ENCODE data around the gene TMUB1.

TMUB1 gene

DNA sequence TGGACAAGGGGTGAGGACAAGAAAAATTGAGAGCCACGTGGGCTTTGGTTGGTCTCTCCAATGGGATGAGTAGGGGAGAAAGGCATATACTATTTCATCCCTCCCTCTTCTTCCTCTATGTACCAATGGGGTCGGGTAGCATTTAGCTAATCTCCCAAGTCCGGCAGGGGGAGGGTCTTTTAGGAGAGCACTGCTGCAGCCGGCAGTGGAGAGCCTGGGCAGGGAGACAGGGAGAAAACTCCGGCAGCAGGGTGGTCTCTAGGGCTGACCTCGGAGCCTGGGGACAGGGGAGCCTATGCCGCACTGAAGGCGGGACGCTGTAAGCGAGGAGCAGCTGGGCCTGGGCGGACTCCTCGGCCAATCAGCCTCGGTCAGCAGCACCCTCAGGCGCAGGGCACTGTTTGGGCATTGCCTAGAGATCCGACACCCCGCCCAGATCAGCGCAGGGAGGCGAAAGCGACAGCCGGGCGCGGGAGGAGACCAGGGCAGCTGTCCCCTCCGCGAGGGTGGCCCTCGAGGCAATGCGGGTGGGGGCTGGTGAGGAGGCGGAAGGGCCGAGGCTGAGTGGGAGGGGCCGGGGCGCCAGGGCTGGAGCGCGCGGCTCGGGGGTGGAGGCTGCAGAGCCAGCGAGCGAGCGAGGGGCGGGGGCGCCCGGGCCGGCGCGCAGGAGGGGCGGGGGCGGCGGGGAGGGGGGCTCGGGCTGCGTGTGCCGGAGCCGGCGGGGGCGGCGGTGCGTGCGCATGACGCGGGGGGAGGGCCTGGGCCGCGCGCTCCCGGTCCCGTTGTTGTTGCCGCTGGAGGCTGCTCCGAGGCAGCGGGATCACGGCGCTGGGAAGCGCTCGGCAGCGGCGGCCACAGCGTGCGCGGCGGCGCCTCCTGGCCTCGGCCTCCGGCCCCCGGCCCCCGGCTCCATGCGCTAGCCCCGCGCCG is 2.7 kb upstream of the TMUB1 start, which contains the start of gene AGAP3:
Gene AGAP3, plus strand, starts transcription at position 785 of the 930 bp plus-strand sequence. CDS start 267 bp downstream, outside the sequence.
- TF ChIP-seq, protein P1, sequence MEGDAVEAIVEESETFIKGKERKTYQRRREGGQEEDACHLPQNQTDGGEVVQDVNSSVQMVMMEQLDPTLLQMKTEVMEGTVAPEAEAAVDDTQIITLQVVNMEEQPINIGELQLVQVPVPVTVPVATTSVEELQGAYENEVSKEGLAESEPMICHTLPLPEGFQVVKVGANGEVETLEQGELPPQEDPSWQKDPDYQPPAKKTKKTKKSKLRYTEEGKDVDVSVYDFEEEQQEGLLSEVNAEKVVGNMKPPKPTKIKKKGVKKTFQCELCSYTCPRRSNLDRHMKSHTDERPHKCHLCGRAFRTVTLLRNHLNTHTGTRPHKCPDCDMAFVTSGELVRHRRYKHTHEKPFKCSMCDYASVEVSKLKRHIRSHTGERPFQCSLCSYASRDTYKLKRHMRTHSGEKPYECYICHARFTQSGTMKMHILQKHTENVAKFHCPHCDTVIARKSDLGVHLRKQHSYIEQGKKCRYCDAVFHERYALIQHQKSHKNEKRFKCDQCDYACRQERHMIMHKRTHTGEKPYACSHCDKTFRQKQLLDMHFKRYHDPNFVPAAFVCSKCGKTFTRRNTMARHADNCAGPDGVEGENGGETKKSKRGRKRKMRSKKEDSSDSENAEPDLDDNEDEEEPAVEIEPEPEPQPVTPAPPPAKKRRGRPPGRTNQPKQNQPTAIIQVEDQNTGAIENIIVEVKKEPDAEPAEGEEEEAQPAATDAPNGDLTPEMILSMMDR (IDR thresholded peaks at IDR 0.05; ENCODE audit: insufficient read depth, low read length, poor library complexity, severe bottlenecking): no peak
- Histone ChIP-seq H3K27me3 (replicated peaks; ENCODE audit: control insufficient read depth, insufficient read depth, low read length) (no peaks in the 10 kb centered on the region), H3K4me3 (replicated peaks; ENCODE audit: low read depth, low read length) (peak within 1 kb of the TSS; percentile 88), H3K36me3 (ENCODE audit: control insufficient read depth, insufficient read depth, low read length) (no peaks in the 10 kb centered on the region)
- peak; percentile 81 for DNase-seq (ENCODE audit: extremely low read depth, insufficient read length)

DNA sequence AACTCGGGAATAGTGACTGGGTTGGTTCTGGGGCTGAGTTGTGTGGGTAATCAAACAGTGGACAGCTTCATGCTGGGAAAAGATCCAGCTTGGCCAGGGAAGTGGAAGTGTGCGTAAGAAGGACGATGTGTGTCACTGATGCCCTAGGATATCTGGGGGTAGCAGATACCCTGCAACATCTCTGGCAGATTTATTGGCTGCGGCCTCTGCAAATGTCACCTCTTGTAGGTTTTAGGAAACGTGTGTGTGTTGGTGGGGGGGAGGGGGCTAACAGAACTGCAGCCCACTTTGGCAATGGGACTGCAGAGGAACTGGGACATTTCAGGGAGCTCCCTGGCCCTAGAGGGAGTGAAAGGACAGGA is 2.0 kb upstream of the TMUB1 start:
- TF ChIP-seq, protein P1 (IDR thresholded peaks at IDR 0.05; ENCODE audit: insufficient read depth, low read length, poor library complexity, severe bottlenecking): no peak
- no peaks in the 10 kb centered on the region for H3K27me3 ChIP-seq (replicated peaks; ENCODE audit: control insufficient read depth, insufficient read depth, low read length)
- H3K4me3 ChIP-seq (replicated peaks; ENCODE audit: low read depth, low read length): peak overlapping the region; percentile 88
- H3K36me3 ChIP-seq (ENCODE audit: control insufficient read depth, insufficient read depth, low read length): no peaks in the 10 kb centered on the region
- no peak for DNase-seq (ENCODE audit: extremely low read depth, insufficient read length)

DNA sequence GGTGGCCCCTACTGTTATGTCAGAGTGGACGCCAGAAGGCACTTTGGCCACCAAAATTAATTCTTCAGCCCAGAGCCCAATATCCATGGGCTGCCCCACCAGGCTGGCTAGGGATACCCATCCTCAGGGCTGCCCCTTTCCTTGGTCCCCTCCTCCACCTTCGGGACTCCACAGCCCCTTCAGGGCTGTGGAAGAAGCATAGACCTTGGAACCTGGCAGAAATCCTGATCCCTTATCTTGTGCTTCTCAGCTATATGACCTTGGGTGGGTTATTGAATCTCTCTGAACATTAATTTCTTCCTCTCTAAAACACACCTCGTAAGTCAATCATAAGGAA is 499 bp upstream of the TMUB1 start:
- TF ChIP-seq, protein P1 (IDR thresholded peaks at IDR 0.05; ENCODE audit: insufficient read depth, low read length, poor library complexity, severe bottlenecking): no peak
- DNase-seq (ENCODE audit: extremely low read depth, insufficient read length): no peak
- Histone ChIP-seq H3K36me3 (ENCODE audit: control insufficient read depth, insufficient read depth, low read length) (peaks cover 2% of the 10 kb centered on the region; the same call in 1 of the 2 replicates), H3K27me3 (replicated peaks; ENCODE audit: control insufficient read depth, insufficient read depth, low read length) (no peaks in the 10 kb centered on the region), H3K4me3 (replicated peaks; ENCODE audit: low read depth, low read length) (peak overlapping the region; percentile 87)

DNA sequence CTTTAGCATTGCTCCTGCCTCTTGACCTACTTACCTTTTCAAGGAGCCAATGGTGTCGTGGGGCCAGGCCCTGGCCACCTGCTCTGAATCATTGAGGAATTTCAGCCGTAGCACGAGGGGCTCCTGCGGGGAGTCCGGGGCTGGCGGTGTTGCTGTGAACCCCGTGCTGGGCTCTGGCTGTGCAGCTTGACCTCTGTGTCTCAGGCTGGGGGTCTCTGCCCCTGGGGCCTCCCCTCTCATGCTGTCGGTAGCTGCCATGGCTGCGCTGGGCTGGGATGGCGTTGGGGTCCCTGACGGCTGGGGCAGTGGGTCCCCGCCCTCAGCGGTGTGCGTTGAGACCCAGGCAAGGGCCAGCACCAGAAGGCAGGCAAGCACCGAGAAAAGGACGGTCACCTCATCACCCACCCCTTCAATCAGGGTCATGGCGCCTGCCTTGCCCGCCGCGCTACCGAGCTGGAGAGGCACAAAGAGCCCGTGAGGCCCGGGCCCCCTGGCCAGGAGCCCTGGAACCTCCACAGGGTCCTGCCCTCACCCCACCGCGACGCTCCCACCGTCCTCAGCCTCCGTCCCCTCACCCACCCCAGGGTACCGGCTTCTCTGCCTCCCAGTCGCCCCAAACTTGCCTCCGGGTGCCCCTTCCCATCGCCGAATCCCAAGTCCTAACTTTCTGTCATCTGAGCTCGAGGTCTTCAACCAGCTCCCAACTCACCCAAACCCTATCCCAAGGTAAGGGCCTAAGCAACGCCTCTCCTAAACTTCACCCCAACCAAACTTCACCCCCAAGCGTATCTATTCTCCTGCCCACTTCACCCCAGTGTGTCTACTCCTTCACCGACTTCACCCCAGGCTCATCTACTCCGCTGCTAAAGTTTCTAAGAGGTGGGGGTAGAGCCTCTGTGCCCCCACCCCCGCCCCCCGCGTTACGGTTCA is 887 bp downstream of the TMUB1 start:
- Histone ChIP-seq H3K27me3 (replicated peaks; ENCODE audit: control insufficient read depth, insufficient read depth, low read length) (no peaks in the 10 kb centered on the region), H3K4me3 (replicated peaks; ENCODE audit: low read depth, low read length) (peak overlapping the region; percentile 87), H3K36me3 (ENCODE audit: control insufficient read depth, insufficient read depth, low read length) (peaks cover 11% of the 10 kb centered on the region)
- TF ChIP-seq, protein P1 (IDR thresholded peaks at IDR 0.05; ENCODE audit: insufficient read depth, low read length, poor library complexity, severe bottlenecking): no peak
- DNase-seq (ENCODE audit: extremely low read depth, insufficient read length): no peak

DNA sequence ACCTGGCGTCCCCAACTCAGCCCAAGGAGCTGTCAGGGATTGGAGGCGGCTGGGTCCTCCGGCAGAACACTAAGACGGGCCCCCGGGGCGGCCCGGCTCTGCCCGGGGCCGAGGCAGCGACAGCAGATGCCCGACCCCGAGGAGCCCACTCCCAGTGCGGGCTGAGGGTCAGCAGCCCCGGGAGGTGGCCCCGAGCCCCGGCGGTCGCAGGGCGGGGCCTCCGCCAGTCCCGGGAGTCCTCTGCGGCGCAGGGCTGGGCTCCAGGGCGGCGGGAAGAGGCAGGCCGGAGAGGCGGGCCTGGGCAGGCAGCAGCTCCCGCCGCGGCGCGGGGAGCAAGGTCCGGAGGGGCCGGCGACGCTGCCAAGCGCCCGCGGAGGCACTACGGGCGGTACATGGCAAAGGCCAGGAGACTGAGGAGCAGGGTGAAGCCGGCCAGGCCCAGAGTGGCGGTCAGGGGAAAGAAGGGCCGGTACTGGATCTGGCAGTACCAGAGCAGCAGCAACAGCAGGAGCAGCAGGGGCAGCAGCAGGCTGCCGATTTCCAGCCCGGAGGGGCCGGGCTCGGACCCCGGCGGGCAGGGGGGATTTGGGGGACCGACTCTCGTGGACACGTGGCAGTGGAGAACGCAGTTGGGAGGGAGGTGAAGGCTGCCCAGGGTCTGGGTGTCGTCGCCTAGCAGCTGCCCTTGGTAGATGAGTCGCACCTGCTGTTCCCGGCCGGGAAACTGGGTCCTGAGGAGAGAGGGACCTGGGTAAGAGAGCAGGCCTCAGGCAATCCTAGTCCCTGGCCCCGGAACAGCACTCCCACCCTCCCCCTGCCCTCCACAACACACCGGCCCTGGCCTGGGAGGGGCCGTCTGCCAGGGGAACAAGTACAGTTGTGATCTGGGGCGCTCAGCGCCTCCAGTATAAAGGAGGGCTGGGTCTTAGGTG is 1.9 kb downstream of the TMUB1 start:
- Histone ChIP-seq H3K36me3 (ENCODE audit: control insufficient read depth, insufficient read depth, low read length) (peaks cover 18% of the 10 kb centered on the region), H3K4me3 (replicated peaks; ENCODE audit: low read depth, low read length) (peak overlapping the region; percentile 87), H3K27me3 (replicated peaks; ENCODE audit: control insufficient read depth, insufficient read depth, low read length) (no peaks in the 10 kb centered on the region)
- TF ChIP-seq, protein P1 (IDR thresholded peaks at IDR 0.05; ENCODE audit: insufficient read depth, low read length, poor library complexity, severe bottlenecking): no peak
- DNase-seq (ENCODE audit: extremely low read depth, insufficient read length): no peak
